GM23338 (cell line): ENCODE measurements around the gene IGSF21. TPM values are rescaled to one million over a fixed set of nuclear protein-coding genes. Genes with fewer than 3 reads are reported as not detected.

Source experiments
- ATAC-seq: fragments of 200-7000 bp; cut with Tn5 transposase; 3 replicates; pipeline ENCODE4 v1.9.1; 2020
- DNase-seq: peaks from one replicate; pipeline ENCODE4 v3.0.0-alpha.2; 2015; ENCODE audit warnings: low spot score
- H2AFZ ChIP-seq: fragments of 200-600 bp; sonication (generic); 2 replicates; pipeline ENCODE4 v1.8.0; 2016; ENCODE audit warnings: antibody characterized with exemption, mild to moderate bottlenecking, moderate library complexity
- H3F3A ChIP-seq: fragments of 200-600 bp; sonication (generic); replicated peaks from 2 replicates; pipeline ENCODE4 v1.8.0; 2017; ENCODE audit warnings: antibody characterized with exemption, mixed run types, low read depth
- H3K27ac ChIP-seq: fragments of 200-600 bp; sonication (generic); 2 replicates; pipeline ENCODE4 v1.6.1; 2016; ENCODE audit warnings: low read depth
- H3K27me3 ChIP-seq: fragments of 200-600 bp; sonication (generic); 2 replicates; pipeline ENCODE4 v1.8.0; 2016; ENCODE audit warnings: mild to moderate bottlenecking, mixed run types, moderate library complexity; ENCODE audit not compliant: insufficient read depth
- H3K36me3 ChIP-seq: fragments of 200-600 bp; sonication (generic); 2 replicates; pipeline ENCODE4 v1.8.0; 2016; ENCODE audit warnings: mild to moderate bottlenecking; ENCODE audit not compliant: insufficient read depth
- H3K4me1 ChIP-seq: fragments of 200-600 bp; sonication (generic); 2 replicates; pipeline ENCODE4 v1.8.0; 2016; ENCODE audit warnings: mild to moderate bottlenecking, moderate library complexity; ENCODE audit not compliant: insufficient read depth
- H3K4me2 ChIP-seq: fragments of 200-600 bp; sonication (generic); 2 replicates; pipeline ENCODE4 v1.7.1; 2017; ENCODE audit warnings: mixed run types
- H3K4me3 ChIP-seq: fragments of 200-600 bp; sonication (generic); 2 replicates; pipeline ENCODE4 v1.6.1; 2016; ENCODE audit warnings: mixed run types
- H3K79me2 ChIP-seq: fragments of 200-600 bp; sonication (generic); replicated peaks from 2 replicates; pipeline ENCODE4 v1.8.0; 2017; ENCODE audit warnings: mild to moderate bottlenecking; ENCODE audit not compliant: insufficient read depth
- H3K9me2 ChIP-seq: fragments of 200-600 bp; sonication (generic); 2 replicates; pipeline ENCODE4 v1.8.0; 2017; ENCODE audit not compliant: insufficient read depth
- H4K20me1 ChIP-seq: fragments of 200-600 bp; sonication (generic); replicated peaks from 2 replicates; pipeline ENCODE4 v1.8.0; 2017; ENCODE audit warnings: mild to moderate bottlenecking; ENCODE audit not compliant: insufficient read depth
- H3K27ac Mint-ChIP-seq: 2 replicates; pipeline ENCODE4 v1.8.0; 2020; ENCODE audit warnings: inconsistent platforms, mild to moderate bottlenecking, moderate library complexity, mixed read lengths
- H3K27me3 Mint-ChIP-seq: 3 replicates; pipeline ENCODE4 v1.8.0; 2022; ENCODE audit warnings: low read depth, mild to moderate bottlenecking, moderate library complexity, mixed read lengths, inconsistent platforms; ENCODE audit not compliant: insufficient read depth, poor library complexity
- H3K36me3 Mint-ChIP-seq: 3 replicates; pipeline ENCODE4 v1.8.0; 2021; ENCODE audit warnings: low read depth, mild to moderate bottlenecking, inconsistent platforms, moderate library complexity, mixed read lengths
- H3K4me1 Mint-ChIP-seq: 3 replicates; pipeline ENCODE4 v1.8.0; 2020; ENCODE audit warnings: mild to moderate bottlenecking, inconsistent platforms, mixed read lengths
- H3K4me3 Mint-ChIP-seq: 3 replicates; pipeline ENCODE4 v1.8.0; 2021; ENCODE audit warnings: moderate library complexity, mild to moderate bottlenecking, inconsistent platforms, mixed read lengths
- H3K9me3 Mint-ChIP-seq: 3 replicates; pipeline ENCODE4 v1.8.0; 2020; ENCODE audit warnings: moderate library complexity, mild to moderate bottlenecking, inconsistent platforms, mixed read lengths
- CREB1 ChIP-seq: fragments of 250-450 bp; sonication (Bioruptor Pico); IDR thresholded peaks from 2 replicates; pipeline ENCODE4 v1.5.0; 2020; ENCODE audit warnings: low read depth, mild to moderate bottlenecking, moderate library complexity
- ETS1 ChIP-seq: IDR thresholded peaks from 2 replicates; pipeline ENCODE4 v1.6.1; 2016; ENCODE audit warnings: antibody characterized with exemption
- JUNB ChIP-seq: IDR thresholded peaks from one replicate; pipeline ENCODE4 v1.6.1; 2016; ENCODE audit warnings: antibody characterized with exemption; ENCODE audit not compliant: unreplicated experiment
- REST ChIP-seq: IDR thresholded peaks from one replicate; pipeline ENCODE4 v1.6.1; 2018; ENCODE audit warnings: antibody characterized with exemption; ENCODE audit not compliant: unreplicated experiment
- polyA plus RNA-seq: library from polyadenylated mRNA; unstranded; fragments of >200 nt; fragmentation: Nextera tagmentation; extraction: Ambion mirVana; gene quantifications from 2 replicates; pipeline ENCODE4 v1.2.1, GENCODE V29; 2016
- total RNA-seq: library from RNA; depleted of rRNA; stranded (reverse); fragments of >200 nt; shearing (Covaris generic); gene quantifications from 2 replicates; pipeline ENCODE4 v1.2.3, GENCODE V29; 2014

Gene IGSF21
- total and polyA plus RNA-seq, 2 experiments from 2014 or later = 15.6 to 15.7 TPM

- Histone ChIP-seq H3K79me2 (no peaks in the 10 kb centered on the region), H3F3A (no peaks in the 10 kb centered on the region), H3K4me2 (no peak overlapping the region)
Observed at GRCh38 chr1:18400347-18401102, 292.9 kb downstream of the IGSF21 start.

GRCh38 chr1:18401921-18402320 lies 294.3 kb downstream of the IGSF21 start:
- peaks cover 14% of the 10 kb centered on the region for H3K4me1 ChIP-seq
- no peak overlapping the region for H3K4me2 ChIP-seq
- H3K4me3 ChIP-seq = no peak overlapping the region
- no peaks in the 10 kb centered on the region for H3K36me3 ChIP-seq
- H3K27me3 Mint-ChIP-seq = peaks cover 11% of the 10 kb centered on the region
- H3K27ac Mint-ChIP-seq = no peak overlapping the region
- DNase-seq (no peak), ATAC-seq (no peak)
- H3K36me3 Mint-ChIP-seq = peaks cover 2% of the 10 kb centered on the region; the same call in 1 of the 3 replicates
- no peaks in the 10 kb centered on the region for H3K79me2 ChIP-seq
- no peaks in the 10 kb centered on the region for H3K9me2 ChIP-seq
- no peaks in the 10 kb centered on the region for H4K20me1 ChIP-seq
- H3F3A ChIP-seq = no peaks in the 10 kb centered on the region
- no peak overlapping the region for H2AFZ ChIP-seq
- no peak overlapping the region for H3K27ac ChIP-seq
- H3K9me3 Mint-ChIP-seq = peaks cover 9% of the 10 kb centered on the region; the same call in 2 of the 3 replicates
- no peaks in the 10 kb centered on the region for H3K27me3 ChIP-seq
- H3K4me1 Mint-ChIP-seq = peaks cover 31% of the 10 kb centered on the region
- no peak overlapping the region for H3K4me3 Mint-ChIP-seq
- TF ChIP-seq ETS1 (no peak), REST (no peak), JUNB (no peak), CREB1 (CRISPR knock-in tag) (no peak)

More at GRCh38 chr1:18400347-18401102, 292.9 kb downstream of the IGSF21 start:
- Mint-ChIP-seq H3K27me3 (peaks cover 8% of the 10 kb centered on the region), H3K27ac (no peak overlapping the region), H3K4me3 (no peak overlapping the region), H3K36me3 (peaks cover 2% of the 10 kb centered on the region; the same call in 1 of the 3 replicates), H3K9me3 (peaks cover 9% of the 10 kb centered on the region; the same call in 2 of the 3 replicates), H3K4me1 (peaks cover 25% of the 10 kb centered on the region)
- TF ChIP-seq REST (no peak), ETS1 (no peak)
- H3K9me2 ChIP-seq = no peaks in the 10 kb centered on the region
- no peaks in the 10 kb centered on the region for H3K36me3 ChIP-seq
- H3K27me3 ChIP-seq = no peaks in the 10 kb centered on the region
- H4K20me1 ChIP-seq = no peaks in the 10 kb centered on the region
- H2AFZ ChIP-seq = no peak overlapping the region
- peaks cover 14% of the 10 kb centered on the region for H3K4me1 ChIP-seq
- H3K4me3 ChIP-seq = no peak overlapping the region
- no peak overlapping the region for H3K27ac ChIP-seq
- ATAC-seq (no peak), DNase-seq (no peak)
